ENCODE results near the gene SLC12A8.

Gene SLC12A8

GRCh38 chr3:125221831-125222230 lies 9.3 kb upstream of the SLC12A8 start:
- TF ChIP-seq CTCF (IDR thresholded peaks at IDR 0.05; ENCODE audit: control extremely low read depth, extremely low read depth, low read depth, missing control alignments) = no peak
- POLR2A ChIA-PET = no interaction called here
- DNase-seq (ENCODE audit: extremely low spot score) = no peak
- CTCF ChIA-PET = interaction anchor here (2.0 kb wide), 1 partner anchor 15 kb away, joined by 5 read pairs; no protein-coding TSS in a partner anchor

- POLR2A ChIA-PET = no interaction called here
- DNase-seq (ENCODE audit: extremely low spot score) = no peak
- TF ChIP-seq CTCF (IDR thresholded peaks at IDR 0.05; ENCODE audit: control extremely low read depth, extremely low read depth, low read depth, missing control alignments) = no peak
- CTCF ChIA-PET = interaction anchor here (1.0 to 2.0 kb wide), 3 partner anchors 11 to 225 kb away, joined by 4 to 5 read pairs (median 4); no protein-coding TSS in a partner anchor
These were observed 8.3 kb upstream of the SLC12A8 start for GRCh38 chr3:125220727-125221429.

- DNase-seq (ENCODE audit: extremely low spot score) = no peak
- CTCF ChIA-PET = interaction anchor here (2.0 kb wide), 1 partner anchor 17 kb away, joined by 5 read pairs; no protein-coding TSS in a partner anchor
- no peak for TF ChIP-seq CTCF (IDR thresholded peaks at IDR 0.05; ENCODE audit: control extremely low read depth, extremely low read depth, low read depth, missing control alignments)
- POLR2A ChIA-PET = no interaction called here
These were observed 7.6 kb upstream of the SLC12A8 start for GRCh38 chr3:125220183-125220582.

GRCh38 chr3:125219261-125219701 lies 6.7 kb upstream of the SLC12A8 start:
- ChIA-PET POLR2A (no interaction called here), CTCF (no interaction called here)
- TF ChIP-seq CTCF (IDR thresholded peaks at IDR 0.05; ENCODE audit: control extremely low read depth, extremely low read depth, low read depth, missing control alignments) = no peak
- no peak for DNase-seq (ENCODE audit: extremely low spot score)

- TF ChIP-seq CTCF (IDR thresholded peaks at IDR 0.05; ENCODE audit: control extremely low read depth, extremely low read depth, low read depth, missing control alignments) = no peak
- ChIA-PET POLR2A (interaction anchor here (0.5 to 0.6 kb wide), 2 partner anchors 10 to 294 kb away, joined by 3 read pairs; no protein-coding TSS in a partner anchor), CTCF (no interaction called here)
- no peak for DNase-seq (ENCODE audit: extremely low spot score)
These were observed 2.2 kb upstream of the SLC12A8 start for GRCh38 chr3:125214738-125215137.

GRCh38 chr3:125213946-125214542 lies 1.5 kb upstream of the SLC12A8 start:
- no peak for TF ChIP-seq CTCF (IDR thresholded peaks at IDR 0.05; ENCODE audit: control extremely low read depth, extremely low read depth, low read depth, missing control alignments)
- ChIA-PET POLR2A (no interaction called here), CTCF (no interaction called here)
- no peak for DNase-seq (ENCODE audit: extremely low spot score)
